NOMO-1 (cell line): ENCODE results near the gene MTAP.
"Not testable (repeated sequence)": the region's sequence is repeated elsewhere in the genome, so short reads cannot be mapped to it uniquely, and the experiment has no call there.

Source experiments
- DNase-seq, 2 experiments: peaks; one replicate each; lab custom pipeline; 2025; ENCODE audit not compliant: unreplicated experiment in 2 of 2; lab: John Stamatoyannopoulos, UW

MTAP gene

GRCh38 chr9:21904776-21905175 lies 102.3 kb downstream of the MTAP start:
- no peak for DNase-seq

DNA sequence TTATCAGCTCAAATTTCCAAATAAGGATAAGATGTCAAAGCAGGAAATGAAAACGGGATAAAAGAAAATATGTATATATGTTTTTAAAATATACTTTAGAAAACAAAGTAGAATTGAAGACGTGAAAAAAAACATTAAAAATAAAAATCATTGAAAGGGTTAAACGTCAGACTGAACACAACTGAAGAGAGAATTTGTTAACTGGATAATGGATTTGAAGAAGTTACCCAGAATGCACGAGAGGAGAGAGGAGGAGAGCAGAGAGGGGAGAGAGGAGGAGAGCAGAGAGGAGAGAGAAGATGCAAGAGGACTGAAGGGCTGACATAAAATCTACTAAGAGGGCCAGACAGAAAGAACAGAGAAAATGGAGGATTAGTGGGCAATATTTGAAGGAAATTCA lies 103.8 kb downstream of the MTAP start:
- DNase-seq: no peak

DNA sequence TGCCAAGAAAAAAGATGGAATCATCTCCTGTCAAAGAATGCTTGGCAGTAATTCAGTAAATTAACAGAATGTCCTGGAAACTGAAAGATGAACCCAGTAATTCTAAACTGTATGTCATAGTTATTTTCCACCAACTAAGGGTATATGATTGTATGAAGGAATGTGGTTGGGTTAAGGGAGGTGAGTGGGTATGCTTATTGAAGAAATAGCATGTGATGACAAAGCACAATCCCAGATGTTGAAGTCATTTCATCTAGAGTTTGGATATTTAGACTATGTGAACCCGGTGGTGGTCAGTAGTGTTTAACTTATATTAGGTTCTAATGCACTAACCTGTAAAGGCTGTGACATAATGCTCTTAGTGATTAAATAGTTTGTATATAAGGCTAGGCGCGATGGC lies 104.4 kb downstream of the MTAP start:
- no peak for DNase-seq

- DNase-seq: no peak
Measured at GRCh38 chr9:21919377-21920362, 117.2 kb downstream of the MTAP start.

- DNase-seq: no peak
Measured at GRCh38 chr9:21923694-21924093, 121.3 kb downstream of the MTAP start.

GRCh38 chr9:21927752-21928151 lies 125.3 kb downstream of the MTAP start:
- DNase-seq: no peak

GRCh38 chr9:21931428-21931827 lies 129.0 kb downstream of the MTAP start:
- DNase-seq: no peak

- DNase-seq: no peak
Measured at GRCh38 chr9:21933281-21933680, 130.8 kb downstream of the MTAP start.

DNA sequence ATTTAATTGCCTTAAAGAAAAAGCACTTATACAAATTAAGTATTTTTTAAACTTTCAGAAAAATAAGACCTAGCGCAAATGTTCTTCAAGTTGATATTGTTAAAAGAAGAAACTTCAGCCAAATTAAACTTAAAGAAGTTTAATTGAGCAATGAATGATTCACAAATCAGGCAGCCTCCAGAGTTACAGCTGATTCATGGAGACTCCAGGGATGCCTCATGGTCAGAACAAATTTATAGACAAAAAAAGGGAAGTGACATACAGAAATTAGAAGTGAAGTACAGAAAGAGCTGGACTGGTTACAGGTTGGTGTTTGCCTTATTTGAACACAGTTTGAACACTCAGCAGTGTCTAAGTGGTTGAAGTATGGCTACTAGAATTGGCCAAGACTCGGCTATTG lies 131.4 kb downstream of the MTAP start:
- DNase-seq: no peak

DNA sequence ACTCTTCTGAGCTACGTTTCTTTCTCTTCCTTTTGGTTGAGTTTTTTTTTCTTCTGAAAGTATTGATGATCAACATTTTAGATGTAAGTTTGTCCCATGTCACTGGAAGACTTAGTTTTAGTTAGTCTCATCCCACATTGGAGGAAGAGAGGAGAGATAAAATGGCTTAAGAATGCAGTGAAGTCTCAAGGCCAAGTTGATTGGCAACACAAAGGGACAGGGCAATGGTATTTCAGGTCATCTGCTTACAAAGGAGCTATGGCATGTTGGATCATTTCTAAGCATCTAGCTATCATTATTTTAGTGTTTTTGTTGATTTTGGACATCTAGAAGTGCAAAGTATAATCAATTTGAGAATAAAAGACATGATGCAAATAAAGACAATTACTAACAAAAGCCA lies 133.2 kb downstream of the MTAP start:
- DNase-seq: no peak

DNA sequence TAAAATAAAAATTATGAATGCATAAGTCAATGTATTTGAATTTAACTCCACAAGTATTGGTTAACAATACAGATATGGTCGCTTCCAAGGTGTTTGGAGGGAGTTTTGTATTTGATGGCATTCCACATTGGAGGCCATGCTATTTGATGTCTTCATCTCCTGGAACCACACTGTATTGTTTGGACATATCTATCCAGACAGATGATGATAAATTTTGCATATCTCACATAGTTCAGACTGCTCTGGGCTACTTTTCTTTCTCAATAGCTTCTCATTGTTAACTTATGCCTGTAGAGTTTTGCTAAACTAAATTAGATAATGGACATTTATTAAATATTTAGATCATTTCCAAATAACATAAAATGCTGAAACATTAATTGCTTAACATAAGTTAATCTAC lies 133.7 kb downstream of the MTAP start:
- no peak for DNase-seq

DNA sequence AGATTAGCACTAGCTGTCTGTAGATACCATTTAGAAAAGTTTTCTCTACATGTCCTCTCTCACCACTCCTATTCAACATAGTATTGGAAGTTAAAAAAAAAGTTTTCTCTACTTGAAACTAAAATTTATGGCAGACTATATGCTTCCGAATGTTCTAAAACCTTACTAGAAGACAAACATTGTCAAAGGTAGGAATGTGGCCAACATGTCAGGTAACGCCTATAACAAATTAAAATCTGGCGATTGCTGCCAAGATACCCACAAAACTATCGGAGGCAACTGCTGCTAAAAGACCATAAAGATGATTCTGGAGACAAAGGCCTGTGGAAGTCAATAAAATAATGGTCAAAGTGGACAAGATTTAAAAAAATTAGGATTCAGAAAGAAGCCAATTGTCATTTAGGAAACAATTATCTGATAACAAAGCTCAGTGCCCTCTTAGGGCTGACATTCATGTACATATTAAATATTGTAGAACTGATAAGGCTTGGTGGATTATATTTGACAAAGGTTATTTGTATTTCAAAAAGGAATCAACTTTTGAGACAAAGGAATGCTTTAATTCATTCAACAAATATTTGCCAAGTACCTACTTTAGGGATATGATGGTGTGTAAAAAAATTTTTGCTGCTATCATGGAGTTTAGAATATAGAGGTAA lies 139.0 kb downstream of the MTAP start:
- DNase-seq: no peak

- DNase-seq: no peak
Measured at GRCh38 chr9:21943464-21943863, 141.0 kb downstream of the MTAP start.

DNA sequence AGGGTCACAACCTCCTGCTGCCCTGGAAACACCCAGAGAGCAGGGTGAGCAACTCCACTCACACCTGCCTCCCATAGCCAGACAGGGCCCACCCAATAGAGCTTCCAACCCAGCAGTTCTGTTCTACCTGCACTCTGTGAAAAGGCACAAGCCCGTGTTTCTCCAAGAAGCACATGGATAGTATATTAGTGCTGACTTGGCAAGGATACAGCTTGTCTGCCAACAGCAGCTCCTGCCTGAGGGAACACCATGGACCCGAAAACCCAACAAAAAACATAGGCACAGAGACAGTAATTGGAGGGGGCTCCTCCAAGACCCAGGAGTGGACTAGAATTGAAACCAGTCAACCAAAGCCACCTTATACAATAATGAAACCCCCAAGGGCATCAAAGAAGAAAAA lies 143.2 kb downstream of the MTAP start:
- DNase-seq: no peak

DNA sequence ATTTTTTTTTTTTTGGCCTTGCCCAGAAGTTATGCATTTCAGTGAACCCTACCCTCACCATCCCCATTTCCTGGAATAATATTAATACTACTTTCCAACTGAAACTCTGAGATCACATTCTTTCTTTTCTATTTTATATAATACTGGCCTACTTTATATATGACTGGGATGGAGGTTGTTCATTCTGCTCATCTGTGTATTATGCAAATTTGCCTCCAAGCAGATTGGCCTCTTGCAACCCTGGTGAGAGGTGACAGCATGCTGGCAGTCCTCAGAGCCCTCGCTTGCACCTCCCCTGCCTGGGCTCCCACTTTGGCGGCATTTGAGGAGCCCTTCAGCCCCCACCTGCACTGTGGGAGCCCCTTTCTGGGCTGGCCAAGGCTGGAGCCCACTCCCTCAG lies 156.4 kb downstream of the MTAP start:
- no peak for DNase-seq

DNA sequence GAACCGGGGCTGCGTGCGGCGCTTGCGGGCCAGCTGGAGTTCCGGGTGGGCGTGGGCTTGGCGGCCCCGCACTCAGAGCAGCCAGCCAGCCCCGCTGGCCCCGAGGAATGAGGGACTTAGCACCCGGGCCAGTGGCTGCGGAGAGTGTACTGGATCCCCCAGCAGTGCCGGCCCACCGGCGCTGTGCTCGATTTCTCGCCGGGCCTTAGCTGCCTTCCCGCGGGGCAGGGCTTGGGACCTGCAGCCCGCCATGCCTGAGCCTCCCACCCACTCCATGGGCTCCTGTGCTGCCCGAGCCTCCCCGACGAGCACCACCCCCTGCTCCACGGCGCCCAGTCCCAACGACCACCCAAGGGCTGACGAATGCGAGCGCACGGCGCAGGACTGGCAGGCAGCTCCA lies 156.8 kb downstream of the MTAP start:
- DNase-seq: not testable (repeated sequence)

DNA sequence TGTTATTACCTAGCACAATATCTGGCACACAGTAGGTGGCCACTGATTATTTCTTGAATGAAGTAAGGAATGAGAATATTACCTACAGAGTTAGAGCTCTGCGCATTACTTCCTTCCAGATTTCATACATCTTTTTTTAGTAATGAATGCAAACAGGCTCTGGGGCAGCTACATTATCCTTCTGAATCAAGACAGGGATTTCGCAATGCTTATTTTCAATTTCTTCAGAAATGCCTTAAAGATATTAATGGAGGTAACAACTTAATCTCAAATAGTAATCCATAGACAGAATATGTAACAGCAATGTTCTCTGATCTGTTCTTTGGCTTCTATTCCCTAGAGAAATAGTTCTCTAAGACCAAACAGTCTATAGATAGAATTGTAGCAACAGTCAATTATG lies 159.1 kb downstream of the MTAP start:
- no peak for DNase-seq

DNA sequence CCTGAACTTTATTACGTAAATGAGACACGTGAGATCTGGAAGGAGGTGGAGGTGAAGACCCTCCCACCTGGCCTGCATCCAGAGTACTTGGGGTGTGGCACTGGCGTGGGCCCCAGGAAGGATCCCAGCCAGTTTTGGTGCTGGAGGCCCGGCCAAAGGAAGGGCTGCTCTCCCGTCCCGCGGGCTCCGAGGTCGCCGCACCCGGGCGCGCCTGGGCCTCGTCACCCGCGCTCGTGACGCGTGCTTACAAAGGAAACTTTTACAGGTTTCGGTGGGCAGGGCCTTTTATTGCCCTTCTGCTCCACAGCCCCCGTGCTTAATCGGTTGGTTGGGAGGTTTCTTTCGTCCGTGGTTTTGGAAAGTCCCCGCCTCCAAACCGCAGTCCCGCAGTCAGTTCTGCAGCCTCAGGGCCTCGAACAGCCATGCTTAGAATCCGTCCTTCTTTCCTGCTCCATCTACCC lies 162.5 kb downstream of the MTAP start:
- no peak for DNase-seq

GRCh38 chr9:21965401-21965951 lies 163.0 kb downstream of the MTAP start:
- DNase-seq: no peak

GRCh38 chr9:21966140-21966851 lies 163.9 kb downstream of the MTAP start:
- no peak for DNase-seq

DNA sequence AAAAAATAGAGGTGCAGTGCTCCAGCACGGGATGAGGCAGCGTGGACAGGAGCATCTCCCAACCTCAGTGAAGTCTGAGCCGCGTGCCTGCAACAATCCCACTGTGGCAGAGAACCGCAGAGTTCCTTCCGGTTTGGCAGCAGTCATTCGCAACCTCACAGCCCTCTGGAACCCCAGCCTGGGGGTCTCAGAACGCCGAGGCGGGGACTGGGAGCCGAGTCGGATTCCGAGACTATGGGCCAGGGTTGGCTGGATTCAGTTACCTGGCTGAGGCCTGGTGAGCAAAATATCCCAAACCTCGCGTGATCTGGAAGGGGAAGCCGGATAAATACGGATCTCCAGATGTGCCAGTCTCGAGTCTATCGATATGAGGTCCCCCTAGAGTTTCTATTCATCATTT lies 164.7 kb downstream of the MTAP start:
- DNase-seq: no peak
